ELR (cell line): ENCODE data around the gene PSAPL1.
A peak's percentile ranks its signal among the peaks of the same experiment; 100 is the strongest.

Source experiments
- DNase-seq: peaks from one replicate; pipeline ENCODE4 v3.0.0-alpha.2; 2015; ENCODE audit warnings: low read depth

Gene PSAPL1, protein sequence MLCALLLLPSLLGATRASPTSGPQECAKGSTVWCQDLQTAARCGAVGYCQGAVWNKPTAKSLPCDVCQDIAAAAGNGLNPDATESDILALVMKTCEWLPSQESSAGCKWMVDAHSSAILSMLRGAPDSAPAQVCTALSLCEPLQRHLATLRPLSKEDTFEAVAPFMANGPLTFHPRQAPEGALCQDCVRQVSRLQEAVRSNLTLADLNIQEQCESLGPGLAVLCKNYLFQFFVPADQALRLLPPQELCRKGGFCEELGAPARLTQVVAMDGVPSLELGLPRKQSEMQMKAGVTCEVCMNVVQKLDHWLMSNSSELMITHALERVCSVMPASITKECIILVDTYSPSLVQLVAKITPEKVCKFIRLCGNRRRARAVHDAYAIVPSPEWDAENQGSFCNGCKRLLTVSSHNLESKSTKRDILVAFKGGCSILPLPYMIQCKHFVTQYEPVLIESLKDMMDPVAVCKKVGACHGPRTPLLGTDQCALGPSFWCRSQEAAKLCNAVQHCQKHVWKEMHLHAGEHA

DNA sequence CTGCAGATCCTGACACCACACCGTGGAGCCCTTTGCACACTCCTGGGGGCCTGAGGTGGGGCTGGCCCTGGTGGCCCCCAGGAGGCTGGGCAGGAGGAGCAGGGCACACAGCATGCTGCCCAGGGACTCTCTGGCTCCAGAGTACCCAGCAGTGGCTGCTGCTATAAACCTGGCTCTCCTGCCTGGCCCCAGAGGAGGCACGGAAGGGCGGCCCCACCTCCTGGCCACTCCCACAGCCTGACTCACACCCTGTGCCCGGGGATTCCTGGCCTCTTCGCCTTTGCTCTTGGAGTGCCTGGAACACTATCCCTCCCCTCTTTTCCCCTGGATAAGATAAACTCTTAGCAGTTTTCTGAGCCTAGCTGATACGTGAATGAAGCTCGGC lies at the start of gene PSAPL1:
Gene PSAPL1 (minus strand): TSS at position 165 of the 385 bp plus-strand sequence. CDS start 51 bp downstream, at position 114.
- peak; percentile 68 for DNase-seq

- DNase-seq: no peak
Measured at GRCh38 chr4:7481227-7481626, 46.5 kb upstream of the PSAPL1 start.

GRCh38 chr4:7480423-7480822 lies 45.7 kb upstream of the PSAPL1 start:
- no peak for DNase-seq

DNA sequence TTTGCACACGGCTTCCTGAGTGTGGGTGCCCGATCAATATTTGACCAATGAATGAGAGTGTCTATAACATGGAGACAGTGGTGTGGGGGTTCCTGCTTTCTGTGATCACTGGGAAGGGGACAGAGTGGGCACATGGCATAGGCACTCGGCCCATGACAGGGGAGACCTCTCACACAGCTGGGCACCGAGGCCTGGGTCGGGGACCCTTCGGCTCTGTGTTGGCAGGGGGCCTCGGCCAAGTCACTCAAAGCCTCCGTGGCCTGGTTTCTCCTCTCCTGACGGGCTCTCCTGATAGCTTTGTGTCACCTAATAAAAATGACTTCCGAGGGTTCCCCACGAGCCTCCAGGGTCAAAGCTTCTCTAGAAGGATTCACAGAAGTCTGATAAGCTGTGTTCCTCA lies 43.9 kb upstream of the PSAPL1 start:
- no peak for DNase-seq

- no peak for DNase-seq
Measured at GRCh38 chr4:7477695-7478094, 43.0 kb upstream of the PSAPL1 start.

DNA sequence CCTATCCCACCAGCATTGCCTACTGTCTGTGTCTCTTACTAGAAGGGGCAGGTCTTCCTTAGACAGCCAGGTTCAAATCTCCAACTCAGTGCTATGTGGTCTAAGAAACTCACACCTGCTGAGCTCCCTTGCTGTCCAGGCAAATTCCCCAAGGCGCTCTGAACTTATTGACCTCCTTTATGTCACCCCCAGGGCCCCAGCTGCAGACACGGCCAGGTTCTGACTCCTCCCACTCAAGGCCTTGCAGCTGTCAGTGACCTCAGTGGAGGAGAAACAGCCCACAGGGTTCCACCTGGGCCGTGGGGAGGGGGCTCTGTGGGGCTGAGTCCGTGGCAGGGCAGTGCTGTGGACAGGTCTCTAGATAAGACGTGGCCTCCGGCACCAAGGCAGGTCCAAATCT lies 42.1 kb upstream of the PSAPL1 start:
- DNase-seq: no peak

DNA sequence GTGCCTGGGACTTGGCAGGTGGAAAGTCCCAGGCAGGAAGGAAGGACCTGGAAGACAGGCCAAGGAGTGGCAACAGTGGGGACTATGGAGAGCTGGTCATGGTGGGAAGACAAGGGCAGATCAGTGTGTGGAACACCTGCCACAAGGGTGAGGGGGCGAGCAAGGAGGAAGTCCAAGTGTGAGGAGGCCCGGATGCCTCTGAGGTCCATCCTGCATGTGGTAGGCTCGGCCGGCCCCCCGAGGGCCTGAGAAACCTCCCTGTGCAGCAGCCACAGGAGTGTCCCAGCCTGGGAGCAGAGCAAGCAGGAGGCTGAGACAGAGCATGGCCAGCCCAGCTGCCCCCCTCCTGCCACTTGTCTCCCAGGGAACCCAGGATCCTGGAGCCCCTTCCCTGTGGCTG lies 40.5 kb upstream of the PSAPL1 start:
- no peak for DNase-seq

DNA sequence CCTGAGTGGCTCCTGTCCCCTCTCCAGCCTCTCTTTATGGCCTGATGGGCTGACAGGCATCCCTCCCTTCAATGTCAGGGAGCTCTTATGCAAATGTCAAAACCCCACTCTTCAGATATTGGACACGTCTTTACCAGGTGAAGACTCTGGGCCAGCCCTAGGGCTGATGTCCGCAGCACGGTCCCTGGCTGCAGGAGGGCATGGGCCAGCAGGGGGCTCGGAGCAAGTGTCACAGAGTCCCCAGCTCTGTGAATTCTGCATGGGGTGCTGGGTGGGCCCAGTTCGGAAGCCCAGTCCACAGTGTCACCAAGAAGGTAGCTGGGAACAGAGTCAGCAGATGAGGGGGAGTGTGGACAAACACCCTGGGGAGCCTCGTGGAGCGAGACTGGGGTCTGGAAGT lies 39.6 kb upstream of the PSAPL1 start:
- no peak for DNase-seq

DNA sequence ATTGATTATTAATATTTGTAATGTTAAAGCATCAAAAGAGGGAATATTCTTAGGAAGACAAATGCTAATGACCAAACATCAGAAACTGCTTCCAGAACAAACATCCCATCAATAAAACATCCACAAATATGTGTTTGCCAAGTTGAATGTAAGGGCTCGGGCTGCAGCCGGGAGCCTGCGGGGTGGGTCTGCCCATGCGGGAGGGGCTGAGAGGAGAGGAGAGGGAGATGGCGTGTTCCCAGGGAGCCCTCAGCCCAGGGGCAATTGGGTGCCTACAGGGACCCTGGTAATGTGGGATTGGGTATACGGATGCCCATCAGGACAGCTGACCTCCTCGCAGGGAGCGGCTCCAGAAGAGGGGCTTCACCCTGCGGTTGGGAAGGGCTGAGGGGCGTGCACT lies 38.4 kb upstream of the PSAPL1 start:
- DNase-seq: no peak

DNA sequence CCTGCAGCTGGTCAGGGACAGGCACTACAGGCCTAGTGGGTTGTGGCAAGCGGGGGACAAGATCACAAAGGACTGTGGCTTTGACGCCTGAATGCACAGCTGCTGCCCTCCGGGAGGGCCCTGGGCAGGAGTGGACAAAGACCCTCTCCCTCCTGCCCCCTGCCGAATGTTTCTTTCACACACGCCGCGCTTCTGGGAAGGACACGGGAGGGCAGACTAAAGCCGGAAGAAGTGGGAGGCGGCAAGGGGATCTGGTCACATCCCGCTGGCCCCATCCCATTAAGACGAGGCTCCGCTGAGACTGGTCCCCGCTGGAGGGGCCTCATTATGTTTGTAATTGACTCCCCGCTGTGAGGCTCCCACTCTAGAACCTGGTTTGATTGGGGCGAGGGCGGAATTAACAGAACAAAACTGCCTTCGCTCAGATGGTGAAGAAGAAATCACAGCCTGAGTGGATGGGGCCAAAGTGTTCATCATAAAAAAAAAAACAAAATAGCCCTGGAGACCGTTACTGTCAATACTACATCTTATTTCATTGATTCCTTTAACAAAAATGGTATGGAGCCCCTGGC lies 37.8 kb upstream of the PSAPL1 start:
- no peak for DNase-seq

- DNase-seq: no peak
Measured at GRCh38 chr4:7470522-7471128, 35.9 kb upstream of the PSAPL1 start.

GRCh38 chr4:7470111-7470510 lies 35.4 kb upstream of the PSAPL1 start:
- DNase-seq: no peak

DNA sequence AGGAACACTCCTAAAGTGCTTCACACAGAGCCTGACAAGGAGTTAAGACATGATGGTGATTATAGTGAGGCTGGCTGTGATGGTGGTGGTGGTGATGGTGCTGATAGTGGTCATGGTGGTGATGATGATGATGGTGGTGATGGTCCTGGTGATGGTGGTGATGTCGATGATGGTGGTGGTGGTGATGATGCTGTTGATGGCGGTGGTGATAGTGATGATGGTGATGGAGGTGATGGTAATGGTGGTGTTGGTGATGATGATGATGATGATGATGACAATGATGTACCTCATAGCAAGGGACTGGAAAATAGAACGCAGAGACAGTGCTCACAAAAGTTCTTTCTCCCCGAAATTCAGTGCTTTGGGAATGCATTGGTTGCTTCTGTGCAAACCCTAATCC lies 34.3 kb upstream of the PSAPL1 start:
- DNase-seq: no peak

DNA sequence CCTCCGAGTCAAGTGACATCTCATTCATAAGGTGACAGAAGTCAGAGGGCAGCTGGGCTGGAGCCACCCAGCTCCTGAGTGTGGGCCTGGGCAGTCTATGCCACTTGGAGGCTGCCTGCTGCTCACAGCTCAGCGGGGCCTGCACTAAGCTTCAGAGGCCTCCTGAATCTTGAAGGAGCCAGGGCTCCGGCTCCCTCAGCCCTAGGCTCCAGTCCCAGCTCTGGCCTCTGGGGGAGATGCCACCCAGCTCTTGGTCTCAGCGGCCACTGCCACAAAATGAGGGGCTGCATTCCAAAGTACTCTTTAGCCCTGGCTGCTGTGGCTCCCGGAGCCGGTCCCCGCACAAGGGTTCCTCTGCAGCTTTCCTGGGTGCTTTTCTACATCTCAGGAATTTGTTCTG lies 32.7 kb upstream of the PSAPL1 start:
- no peak for DNase-seq

- DNase-seq: no peak
Measured at GRCh38 chr4:7466904-7467303, 32.2 kb upstream of the PSAPL1 start.

DNA sequence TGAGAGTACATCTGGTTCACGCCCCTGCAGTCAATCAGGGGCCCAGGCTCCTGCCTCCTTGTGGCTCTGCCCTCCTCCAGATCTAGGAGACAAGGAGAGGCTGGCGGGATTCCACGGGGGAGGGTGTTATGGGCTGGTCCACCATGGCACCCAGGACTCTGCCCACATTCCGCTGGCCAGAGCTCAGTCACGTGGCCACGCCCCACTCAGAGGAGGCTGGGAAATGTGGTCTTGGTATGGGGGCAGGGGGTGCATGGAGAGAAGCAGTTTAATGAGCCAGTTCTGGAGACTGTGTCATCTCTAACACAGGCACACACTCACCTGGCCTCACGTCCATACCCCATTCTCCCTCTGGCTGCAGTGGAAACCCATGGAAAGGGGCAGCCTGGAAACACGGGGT lies 31.5 kb upstream of the PSAPL1 start:
- no peak for DNase-seq

DNA sequence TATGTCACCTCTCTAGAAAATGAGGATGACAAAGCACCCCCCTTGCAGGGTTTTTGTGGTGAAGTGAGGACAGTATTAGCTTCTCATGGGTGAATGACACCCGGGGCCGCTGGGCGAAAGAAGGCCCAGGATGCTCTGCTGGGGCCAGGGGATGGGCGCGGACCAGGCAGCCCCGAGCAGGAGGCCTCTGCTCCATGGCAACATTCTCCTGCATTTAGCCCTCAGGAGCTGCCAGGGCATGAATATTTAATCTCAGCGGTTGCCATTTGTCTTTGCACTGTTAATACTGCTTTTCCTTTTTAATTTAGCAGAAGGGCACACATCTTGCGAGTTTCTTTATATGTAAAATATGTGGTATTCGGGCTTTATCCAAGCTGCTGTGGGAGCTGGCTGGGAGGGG lies 30.3 kb upstream of the PSAPL1 start:
- no peak for DNase-seq

DNA sequence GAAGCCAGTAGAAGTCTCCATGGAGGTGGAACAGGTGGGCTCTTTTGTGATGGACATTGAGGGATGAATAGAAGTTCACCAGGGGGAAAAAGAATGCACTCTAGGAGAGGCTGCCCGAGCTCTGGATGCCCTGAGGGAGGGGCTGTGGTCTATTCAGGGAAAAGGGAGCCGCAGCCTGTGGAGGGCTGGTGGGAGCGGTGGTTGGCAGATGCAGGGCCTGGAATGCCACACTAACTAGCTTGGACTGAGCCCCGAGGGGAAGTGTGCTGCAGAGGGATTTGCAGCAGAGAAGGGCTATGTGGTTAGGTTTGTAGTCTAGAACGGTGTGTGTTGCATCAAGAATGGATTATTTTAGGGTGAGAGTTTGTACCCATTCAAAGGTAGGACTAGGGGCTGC lies 29.5 kb upstream of the PSAPL1 start:
- no peak for DNase-seq

DNA sequence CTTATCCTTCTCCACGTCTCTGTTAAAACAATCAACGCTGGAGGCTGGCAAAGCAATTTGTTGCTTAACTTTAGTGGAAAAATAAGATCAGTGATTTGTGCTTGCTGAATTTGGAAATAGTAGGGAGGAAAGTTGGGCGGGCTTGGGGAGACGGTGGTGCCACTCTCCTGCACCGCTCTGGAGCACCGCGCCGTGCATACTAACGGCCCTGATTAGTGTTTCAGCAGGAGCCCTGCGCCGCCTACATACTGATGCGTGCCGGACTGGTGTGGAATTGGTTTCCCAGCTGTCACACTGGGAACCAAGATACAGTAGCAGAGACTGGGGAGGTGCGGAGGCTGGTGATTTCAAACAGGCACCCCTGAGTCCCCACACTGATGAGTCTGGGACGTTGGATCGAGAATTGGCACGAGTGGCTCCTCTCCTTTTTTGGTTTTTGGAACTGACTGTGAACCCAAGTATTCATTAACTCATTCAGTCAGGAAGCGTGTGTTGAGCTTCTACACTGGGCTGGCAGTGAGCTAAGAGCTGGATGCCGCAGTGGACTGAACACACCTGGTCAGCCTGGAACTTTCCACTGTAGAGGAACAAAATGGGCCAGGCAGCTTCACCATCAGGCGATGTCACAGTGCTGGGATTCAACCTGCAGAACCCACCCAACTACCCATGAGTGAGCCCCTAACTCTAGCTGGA lies 29.0 kb upstream of the PSAPL1 start:
- no peak for DNase-seq

DNA sequence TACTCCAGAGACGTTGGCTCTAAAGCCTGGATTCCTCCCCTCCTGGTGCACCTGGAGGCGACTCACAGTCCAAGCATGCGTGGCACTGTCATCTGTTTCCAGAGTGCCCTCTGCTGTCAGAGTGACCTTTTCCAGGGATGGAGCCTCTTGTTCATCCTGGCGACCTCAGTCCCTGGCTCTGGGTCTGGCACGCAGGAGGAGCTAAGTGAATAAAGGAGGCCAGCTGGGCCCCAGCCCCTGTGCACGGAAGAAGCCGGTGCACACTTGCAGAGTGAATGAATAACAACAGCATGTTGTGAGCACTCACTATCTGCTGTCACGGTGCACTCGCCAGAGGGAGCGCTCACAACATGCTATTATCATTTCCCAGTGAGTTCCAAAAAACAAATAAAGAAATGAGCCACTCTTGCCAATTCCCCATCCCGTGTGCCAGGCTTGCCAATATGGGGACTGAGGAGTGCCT lies 27.8 kb upstream of the PSAPL1 start:
- DNase-seq: peak; percentile 28

GRCh38 chr4:7461230-7461629 lies 26.5 kb upstream of the PSAPL1 start:
- DNase-seq: no peak

DNA sequence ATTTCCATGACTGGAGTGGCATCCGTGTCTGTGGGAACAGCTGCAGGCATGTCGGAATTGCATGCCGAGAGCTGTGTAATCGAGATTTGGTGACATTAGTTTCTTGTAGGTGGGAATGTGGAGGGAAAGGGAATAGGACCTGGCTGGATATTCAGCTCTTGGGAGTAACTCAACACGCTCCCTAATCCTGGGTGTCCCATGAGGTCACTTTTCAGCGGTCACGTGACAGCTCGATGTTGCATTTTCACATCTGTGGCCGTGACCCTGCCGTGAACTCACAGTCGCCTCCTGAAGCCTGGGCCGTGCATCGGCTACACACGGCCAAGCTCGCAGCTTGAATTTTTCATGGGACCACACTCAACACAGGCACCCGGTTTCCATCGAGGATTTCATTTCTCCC lies 25.8 kb upstream of the PSAPL1 start:
- DNase-seq: no peak

DNA sequence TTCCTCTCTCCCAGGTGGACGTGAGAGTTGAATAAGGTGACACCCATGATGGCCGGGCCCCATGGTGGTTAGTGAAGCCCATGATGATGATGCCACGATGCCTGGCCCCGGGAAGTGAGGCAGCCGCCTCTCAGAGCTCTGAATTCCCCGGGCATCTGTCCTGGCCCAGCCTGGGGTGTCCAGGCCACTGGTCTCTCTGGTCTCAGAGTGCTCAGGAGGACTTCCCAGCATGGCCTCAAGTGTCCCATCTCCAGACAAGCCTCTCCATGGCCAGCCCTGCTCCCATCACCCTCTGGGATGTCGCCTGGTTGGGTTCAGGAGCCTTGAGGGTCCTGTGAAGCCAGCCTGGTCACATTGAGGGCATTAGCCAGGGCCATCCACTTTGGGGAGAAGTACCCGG lies 24.7 kb upstream of the PSAPL1 start:
- DNase-seq: no peak
